M059J (cell line): ENCODE measurements around the gene FUT1. TPM values are rescaled to one million over a fixed set of nuclear protein-coding genes. Genes with fewer than 3 reads are reported as not detected.
"Not testable (repeated sequence)": the region's sequence is repeated elsewhere in the genome, so short reads cannot be mapped to it uniquely, and the experiment has no call there.

ENCODE experiments used
- DNase-seq: peaks from one replicate; pipeline ENCODE4 v3.0.0-alpha.2; 2012; ENCODE audit warnings: low read depth
- total RNA-seq: library from RNA; depleted of rRNA; stranded (reverse); fragments of >200 nt; shearing (Covaris generic); gene quantifications from 2 replicates; pipeline ENCODE4 v1.2.3, GENCODE V29; 2014; rRNA removed

Gene FUT1
- 0.15 and 0.79 TPM in 2 replicates for total RNA-seq

DNA sequence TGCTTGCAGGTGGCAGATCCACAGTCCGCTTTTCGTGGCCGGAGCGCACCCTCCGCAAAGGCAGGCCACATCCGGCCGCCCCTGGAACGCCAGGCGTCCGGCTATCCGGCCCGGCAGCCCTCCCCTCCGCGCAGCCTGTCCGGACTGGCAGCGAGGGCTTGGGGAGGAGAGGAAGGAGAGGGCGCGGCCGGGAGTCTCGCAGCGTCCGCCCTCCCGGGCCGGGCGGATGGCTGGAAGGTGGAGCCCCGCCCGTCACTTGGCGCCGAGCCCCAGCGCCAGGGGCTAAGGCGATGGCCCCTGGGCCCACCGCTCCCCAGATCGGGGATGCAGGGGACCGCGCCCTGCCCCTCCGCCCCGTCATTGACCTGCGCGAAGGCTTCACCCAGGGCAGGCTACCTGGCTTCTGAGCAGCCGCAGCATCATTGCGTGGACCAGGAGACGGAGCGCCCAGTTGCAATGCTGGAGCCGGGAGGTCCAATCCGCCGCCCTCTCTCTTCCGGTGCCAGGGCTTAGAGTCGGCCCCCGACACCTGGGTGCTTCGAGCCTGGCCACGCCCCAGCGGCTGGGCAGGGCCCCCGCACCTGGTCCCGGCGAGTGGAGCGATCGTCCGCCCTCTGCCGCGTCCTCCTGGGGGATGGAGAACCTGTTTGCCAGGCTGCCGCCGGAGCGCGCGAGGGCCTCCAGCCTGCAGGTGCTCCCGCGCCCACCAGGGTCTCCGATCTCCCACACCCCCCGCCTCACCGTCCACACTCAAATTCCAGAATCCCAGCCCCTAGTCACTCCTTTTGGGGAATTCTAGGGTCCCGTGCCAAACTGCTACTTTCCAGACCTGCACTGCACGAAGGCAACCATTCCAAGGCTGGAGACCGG lies at the start of gene FUT1:
TSS of gene FUT1 (minus strand) at position 146 of the 870 bp plus-strand sequence. CDS start 1,360 bp downstream, outside the sequence.
- peak; percentile 51 for DNase-seq

- DNase-seq = no peak
Observed at GRCh38 chr19:48799358-48800300, 47.2 kb upstream of the FUT1 start.

DNA sequence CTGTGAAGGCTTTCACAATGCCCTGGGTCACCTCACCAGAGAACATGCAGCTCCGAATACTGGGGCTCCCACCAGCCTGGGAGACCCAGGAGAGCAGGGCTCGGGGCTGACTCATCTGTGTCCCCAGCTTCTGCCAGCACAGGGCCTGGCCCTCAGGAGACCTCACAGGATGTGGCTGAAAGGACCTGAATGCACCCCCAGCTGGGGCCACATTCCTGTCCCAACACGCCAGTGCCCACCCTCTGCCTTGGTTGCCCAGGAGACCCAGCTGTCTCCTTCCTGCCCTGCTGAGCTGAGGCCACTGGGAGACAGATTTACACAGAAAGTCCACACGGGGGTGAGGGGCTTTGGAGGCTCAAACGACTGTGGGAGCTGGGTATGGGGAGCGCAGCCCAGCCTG lies 46.5 kb upstream of the FUT1 start:
- peak; percentile 85 for DNase-seq

- no peak for DNase-seq
Observed at GRCh38 chr19:48797103-48797502, 44.7 kb upstream of the FUT1 start.

GRCh38 chr19:48796298-48797083 lies 44.0 kb upstream of the FUT1 start:
- DNase-seq = no peak

- DNase-seq = no peak
Observed at GRCh38 chr19:48795685-48796070, 43.2 kb upstream of the FUT1 start.

DNA sequence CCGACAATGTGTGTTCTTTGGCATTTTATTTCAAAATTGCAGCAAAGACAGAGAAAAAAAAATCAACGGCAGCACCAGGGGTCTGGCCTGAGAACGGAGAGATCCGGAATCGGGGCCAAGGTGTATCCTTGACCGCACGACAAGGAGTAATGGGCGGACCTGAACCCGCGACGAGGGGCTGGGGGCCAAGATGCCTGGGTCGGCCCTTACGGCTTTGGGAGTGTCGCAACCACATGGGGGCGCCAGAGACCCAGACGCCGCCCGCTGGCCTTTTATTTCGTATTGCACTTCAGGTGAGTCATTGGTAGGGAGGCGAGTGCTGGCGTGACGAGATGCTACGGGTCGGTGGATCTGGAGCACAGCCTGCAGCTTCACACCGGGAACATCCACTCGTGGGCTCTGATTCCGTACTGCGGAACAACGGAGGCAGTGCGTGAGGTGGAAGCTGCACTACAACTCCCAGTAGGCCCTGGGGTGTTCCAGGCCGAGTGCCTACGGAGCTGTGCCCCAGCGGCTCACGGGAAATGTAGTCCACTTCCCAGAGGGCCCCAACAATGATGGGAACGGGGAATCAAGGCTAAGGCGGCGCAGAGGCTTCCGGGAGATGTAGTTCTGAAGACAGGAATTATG lies 42.7 kb upstream of the FUT1 start:
- DNase-seq = peak; percentile 93

GRCh38 chr19:48794291-48794690 lies 41.9 kb upstream of the FUT1 start:
- no peak for DNase-seq

DNA sequence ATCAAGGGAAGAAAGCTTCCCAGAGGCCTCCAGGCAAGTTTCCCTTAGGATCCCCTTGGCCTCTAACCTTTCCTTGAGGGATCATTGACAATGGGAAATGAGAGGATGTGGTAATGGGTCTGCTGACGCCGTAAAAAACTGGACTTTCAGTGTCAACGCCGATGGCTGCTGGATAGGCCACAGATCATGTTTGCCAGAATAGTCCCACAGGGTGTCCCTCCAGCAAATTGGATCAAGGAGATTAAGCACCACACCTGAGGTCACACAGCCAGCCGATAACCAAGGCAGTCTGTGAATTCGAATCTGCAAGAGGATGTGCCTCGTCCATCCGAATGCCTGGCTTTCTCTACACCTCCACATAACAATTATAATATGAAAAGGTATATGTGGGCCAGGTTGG lies 40.8 kb upstream of the FUT1 start:
- no peak for DNase-seq

DNA sequence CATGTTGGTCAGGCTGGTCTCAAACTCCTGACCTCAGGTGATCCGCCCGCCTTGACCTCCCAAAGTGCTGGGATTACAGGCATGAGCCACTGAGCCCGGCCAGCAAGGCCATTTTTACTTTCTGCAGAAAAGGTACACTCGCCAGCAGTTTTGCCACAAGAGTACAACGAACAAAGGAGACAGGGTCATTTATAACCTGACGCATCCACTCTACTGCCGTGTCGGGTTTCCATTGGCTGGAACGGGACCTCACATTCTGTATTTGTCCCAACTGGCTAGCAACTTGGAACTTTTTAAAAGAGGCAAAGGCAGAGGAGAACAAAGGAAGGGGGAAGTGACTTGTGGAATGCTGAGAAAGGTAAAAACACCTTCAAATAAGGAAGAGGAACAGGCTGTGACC lies 34.9 kb upstream of the FUT1 start:
- not testable (repeated sequence) for DNase-seq

GRCh38 chr19:48786422-48786821 lies 34.0 kb upstream of the FUT1 start:
- DNase-seq = not testable (repeated sequence)

- peak; percentile 34 for DNase-seq
Observed at GRCh38 chr19:48784527-48784926, 32.1 kb upstream of the FUT1 start.

GRCh38 chr19:48780631-48781391 lies 28.4 kb upstream of the FUT1 start:
- DNase-seq = peak; percentile 76

GRCh38 chr19:48779636-48780035 lies 27.2 kb upstream of the FUT1 start:
- no peak for DNase-seq

GRCh38 chr19:48777720-48778119 lies 25.3 kb upstream of the FUT1 start:
- DNase-seq = no peak

DNA sequence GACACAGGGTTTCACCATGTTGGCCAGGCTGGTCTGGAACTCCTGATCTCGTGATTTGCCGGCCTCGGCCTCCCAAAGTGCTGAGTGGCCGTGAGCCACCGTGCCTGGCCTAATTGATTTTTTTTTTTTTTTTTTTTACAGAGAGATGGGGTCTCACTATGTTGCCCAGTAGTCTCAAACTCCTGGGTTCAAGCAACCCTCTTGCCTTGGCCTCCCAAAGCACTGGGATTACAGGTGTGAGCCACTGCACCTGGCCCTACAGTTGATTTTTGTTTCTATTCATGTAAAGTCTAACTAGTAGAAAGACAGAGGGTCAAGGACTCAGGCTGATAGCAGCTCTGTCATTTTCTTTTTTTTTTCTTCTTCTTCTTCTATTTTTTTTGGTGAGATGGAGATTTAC lies 24.7 kb upstream of the FUT1 start:
- DNase-seq = no peak

DNA sequence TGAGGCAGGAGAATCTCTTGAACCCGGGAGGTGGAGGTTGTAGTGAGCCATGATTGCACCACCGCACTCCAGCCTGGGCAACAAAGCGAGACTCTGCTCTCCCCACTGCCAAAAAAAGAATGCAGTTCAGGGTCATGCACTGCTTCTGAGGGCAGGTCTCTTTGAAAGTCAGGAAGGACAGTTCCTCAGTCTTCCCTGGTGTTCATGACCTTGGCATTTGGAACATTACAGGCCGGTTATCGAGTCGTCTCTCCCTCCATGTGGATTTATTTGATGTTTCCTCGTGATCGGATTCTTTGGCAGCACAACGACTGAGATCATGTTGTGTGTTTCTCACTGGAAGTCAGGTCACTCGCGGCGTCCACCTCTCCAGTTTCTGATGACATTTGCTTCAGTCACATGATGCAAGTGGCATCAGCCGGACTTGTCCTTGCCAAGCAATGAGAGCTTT lies 20.1 kb upstream of the FUT1 start:
- DNase-seq = no peak

DNA sequence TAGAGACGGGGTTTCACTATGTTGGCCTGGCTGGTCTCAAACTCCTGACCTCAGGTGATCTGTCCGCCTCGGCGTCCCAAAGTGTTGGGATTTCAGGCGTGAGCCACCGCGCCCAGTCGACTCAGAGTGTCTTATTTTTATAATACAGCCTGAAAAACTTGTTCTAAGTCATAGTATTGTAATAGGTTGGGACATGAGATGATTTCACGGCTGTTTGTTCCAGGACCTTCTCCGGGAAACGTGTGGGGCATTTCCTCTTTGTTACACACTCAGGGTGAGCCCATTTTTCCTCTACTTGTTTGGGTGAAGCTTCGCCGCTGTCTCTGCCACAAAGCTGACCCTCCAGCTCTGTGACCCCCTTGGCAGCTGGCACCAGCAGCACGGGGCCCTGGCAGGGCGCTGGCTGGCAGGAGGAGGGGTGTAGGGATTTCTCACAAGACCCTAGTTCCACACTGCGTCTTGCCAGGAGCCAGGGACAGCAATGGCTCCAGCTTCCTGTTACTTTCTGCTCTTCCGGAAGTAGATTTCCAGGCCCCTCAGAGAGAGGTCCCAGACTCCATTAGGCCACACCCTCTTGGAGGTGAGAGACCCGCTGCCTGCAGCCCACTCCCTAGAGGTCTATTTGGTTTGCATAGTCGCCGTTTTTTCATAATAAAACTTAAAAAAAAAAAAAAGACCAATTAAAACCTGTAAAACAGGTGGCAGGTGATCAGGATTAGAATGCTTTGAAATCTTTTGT lies 18.5 kb upstream of the FUT1 start:
- no peak for DNase-seq

GRCh38 chr19:48770266-48770665 lies 17.8 kb upstream of the FUT1 start:
- DNase-seq = peak; percentile 77
